ENCODE results near the gene SVIL.
"Not testable (repeated sequence)": the region's sequence is repeated elsewhere in the genome, so short reads cannot be mapped to it uniquely, and the experiment has no call there.

The SVIL gene

DNA sequence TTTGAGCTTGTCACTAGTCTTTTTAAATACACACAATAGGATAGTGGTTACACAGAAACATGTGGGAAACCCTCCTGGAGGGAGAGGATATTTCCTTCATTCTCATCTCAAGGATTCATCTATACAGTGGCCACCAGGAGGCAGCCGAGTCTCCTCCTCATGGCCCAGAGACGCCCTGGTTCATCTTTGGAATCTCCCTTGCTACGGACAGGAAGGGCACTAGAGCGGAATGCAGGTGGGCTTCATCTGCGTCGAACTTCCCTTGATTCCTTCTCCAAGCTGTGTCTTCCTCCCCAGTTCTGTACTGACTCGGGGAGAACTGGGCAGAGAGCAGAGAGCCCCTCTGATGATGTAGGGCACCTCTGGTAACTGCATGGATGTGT is 146.9 kb downstream of the SVIL start:
- H3K36me3 ChIP-seq; H3K4me1 ChIP-seq; DNase-seq; H3K4me3 ChIP-seq (ENCODE audit: low read depth, low read length); H3K27me3 ChIP-seq; H3K9me3 ChIP-seq: not testable (repeated sequence)
- TF ChIP-seq, protein P1, sequence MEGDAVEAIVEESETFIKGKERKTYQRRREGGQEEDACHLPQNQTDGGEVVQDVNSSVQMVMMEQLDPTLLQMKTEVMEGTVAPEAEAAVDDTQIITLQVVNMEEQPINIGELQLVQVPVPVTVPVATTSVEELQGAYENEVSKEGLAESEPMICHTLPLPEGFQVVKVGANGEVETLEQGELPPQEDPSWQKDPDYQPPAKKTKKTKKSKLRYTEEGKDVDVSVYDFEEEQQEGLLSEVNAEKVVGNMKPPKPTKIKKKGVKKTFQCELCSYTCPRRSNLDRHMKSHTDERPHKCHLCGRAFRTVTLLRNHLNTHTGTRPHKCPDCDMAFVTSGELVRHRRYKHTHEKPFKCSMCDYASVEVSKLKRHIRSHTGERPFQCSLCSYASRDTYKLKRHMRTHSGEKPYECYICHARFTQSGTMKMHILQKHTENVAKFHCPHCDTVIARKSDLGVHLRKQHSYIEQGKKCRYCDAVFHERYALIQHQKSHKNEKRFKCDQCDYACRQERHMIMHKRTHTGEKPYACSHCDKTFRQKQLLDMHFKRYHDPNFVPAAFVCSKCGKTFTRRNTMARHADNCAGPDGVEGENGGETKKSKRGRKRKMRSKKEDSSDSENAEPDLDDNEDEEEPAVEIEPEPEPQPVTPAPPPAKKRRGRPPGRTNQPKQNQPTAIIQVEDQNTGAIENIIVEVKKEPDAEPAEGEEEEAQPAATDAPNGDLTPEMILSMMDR (IDR thresholded peaks at IDR 0.05; ENCODE audit: low read depth, low read length) = 0 out of 2 replicates have a peak, but pooled peaks have one; percentile 7

DNA sequence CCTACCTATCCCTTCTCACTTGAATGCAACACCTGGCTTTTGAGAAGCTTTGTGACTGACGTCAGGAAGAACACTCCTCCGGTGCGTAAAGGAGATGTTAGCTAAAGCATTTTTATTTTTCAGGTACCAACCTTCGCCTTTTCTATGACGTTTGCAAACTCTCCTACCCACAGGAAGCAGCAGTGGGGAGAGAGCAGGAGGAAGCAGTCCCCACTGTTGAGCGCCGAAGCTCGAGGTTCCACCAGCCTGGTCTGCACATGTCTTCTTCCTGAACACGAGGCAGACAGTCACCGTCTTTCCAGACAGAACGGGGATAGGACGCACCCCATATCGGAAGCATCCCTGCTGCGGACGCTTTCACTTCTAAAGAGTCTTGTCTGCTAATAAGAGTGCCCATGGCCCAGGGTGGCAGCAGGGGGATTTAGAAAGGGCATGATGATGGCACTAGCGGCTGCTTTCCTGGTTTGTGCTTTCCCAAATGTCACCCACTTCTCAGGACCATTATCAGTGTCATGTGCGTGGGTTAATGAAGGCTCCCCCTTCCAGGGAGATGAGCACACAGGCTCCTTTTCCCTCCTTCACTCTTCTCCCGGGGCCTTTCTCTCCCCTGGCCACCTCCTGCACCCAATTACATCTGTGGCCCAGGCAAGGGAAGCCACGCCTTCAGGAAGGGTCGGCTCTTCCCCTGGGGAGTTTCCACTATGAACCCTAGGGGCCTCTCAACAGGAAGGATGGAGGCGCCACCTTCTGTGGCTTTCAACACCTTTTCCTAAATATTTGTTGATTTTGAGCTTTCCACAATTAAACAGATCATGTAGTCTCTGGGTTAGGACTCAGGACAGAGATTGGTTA is 147.5 kb downstream of the SVIL start:
- not testable (repeated sequence) for H3K4me1 ChIP-seq; H3K4me3 ChIP-seq (ENCODE audit: low read depth, low read length); H3K36me3 ChIP-seq; H3K27me3 ChIP-seq; DNase-seq; H3K9me3 ChIP-seq

DNA sequence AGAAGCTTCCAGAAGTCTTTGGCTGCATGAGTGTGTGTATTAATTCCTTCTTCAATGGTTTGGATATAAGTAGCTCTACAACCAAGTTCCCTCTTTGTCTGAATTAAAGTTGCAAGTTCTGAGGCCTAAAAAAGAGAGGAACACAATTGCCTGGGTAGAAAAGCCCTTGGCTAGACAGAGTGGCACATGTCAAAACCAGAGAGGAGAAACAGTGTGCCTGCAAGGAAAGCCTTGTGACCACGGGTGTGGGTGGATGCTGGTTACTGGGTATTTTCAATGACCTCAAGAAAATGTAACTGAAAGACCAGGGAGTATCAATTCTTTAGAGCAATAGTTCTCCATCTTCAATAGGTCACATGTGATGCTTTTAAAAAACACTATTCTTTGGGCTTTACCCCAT is 148.3 kb downstream of the SVIL start:
- no peaks in the 10 kb centered on the region for H3K9me3 ChIP-seq
- TF ChIP-seq, protein P1 (IDR thresholded peaks at IDR 0.05; ENCODE audit: low read depth, low read length) = no peak

DNA sequence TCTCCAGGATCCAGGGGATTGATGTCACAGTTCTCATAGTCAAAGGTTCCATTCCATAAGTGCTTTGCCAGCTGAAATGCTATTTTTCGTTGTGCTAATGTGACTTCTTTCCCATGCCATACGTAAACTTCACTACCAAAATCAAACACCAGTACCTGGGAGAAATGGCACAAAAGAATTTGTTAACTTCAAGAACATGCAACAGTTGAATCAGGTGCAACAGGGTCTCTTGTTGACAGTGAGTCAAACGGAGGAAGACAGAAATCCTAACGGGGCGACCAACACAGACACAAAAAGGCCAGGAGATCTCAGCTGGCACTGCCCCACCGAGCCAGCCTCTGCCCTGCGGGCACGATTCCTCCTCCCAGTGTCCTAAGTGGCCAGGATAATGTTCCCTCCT is 150.1 kb downstream of the SVIL start:
- H3K4me1 ChIP-seq, DNase-seq: not testable (repeated sequence)

More for the DNA sequence above, 148.3 kb downstream of the SVIL start:
- no peak overlapping the region for H3K4me3 ChIP-seq (ENCODE audit: low read depth, low read length)
- H3K36me3 ChIP-seq = peaks cover 2% of the 10 kb centered on the region; the same call in 1 of the 2 replicates
- H3K4me1 ChIP-seq = no peaks in the 10 kb centered on the region
- DNase-seq = no peak
- no peaks in the 10 kb centered on the region for H3K27me3 ChIP-seq

DNA sequence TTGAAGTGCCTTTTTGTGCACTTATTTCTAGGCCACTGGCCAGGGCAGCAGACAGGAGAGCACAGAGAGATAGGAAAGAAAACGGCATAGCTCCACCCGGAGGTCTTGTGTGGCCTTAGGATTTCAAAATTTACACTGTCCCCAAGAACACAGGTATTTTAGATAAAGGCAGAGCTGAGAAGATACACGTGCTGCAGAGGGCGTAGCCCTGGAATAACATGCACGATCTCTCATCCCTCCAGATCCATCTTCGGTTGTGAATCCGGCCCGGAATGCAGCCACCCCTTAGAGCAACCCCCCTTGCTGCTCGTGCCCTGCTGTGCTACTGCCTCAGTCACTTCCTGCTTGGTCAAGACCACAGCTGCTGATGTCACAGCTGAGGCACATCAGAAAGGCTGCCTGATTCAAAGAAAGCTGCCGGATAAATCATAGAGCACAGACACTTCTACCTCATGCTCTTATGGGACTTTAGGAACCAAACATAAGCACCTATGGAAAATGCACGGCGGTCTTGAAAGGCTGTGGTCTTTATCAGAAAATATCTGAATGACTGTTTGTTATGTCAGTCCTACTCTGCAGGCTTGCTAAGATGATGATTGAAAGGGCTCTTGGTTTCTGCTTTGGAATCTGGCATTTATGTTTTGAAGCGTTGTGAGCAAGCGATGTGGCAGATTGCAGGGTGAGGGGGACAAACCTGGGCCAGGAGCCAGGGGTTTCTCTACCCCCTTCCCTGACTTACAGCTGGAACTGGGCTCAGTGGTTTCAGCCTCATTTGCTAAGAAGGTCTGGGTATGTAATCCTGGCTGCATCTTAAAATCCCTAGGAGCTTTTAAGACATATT is 152.0 kb downstream of the SVIL start:
- H3K36me3 ChIP-seq = peaks cover 5% of the 10 kb centered on the region

More for the DNA sequence above, 150.1 kb downstream of the SVIL start:
- not testable (repeated sequence) for H3K27me3 ChIP-seq; H3K9me3 ChIP-seq; H3K4me3 ChIP-seq (ENCODE audit: low read depth, low read length); H3K36me3 ChIP-seq

DNA sequence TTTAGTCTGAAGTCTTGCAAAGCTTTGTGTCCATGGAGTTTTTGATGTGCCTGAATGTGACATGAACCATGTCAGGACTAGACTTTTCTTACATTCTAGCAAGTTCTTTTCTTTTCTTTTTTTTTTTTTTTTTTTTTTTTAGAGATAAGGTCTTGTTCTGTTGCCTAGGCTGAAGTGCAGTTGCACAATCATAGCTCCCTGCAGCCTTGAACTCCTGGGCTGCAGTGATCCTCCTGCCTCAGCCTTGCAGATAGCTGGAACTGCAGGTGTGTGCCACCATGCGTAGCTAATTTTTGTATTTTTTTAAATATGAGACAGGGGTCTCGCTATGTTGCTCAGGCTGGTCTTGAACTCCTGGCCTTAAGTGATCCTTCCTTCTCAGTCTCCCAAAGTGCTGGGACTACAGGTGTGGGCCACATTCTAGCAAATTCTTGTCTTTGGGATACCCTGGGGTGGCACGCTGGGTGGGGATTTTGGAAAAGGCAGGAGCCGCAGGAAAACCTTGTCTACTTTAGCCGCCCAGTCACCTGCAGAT is 152.8 kb downstream of the SVIL start:
- Histone ChIP-seq H3K27me3 (no peaks in the 10 kb centered on the region), H3K4me3 (ENCODE audit: low read depth, low read length) (no peak overlapping the region), H3K4me1 (no peaks in the 10 kb centered on the region), H3K36me3 (peaks cover 5% of the 10 kb centered on the region), H3K9me3 (no peaks in the 10 kb centered on the region)
- TF ChIP-seq, protein P1 (IDR thresholded peaks at IDR 0.05; ENCODE audit: low read depth, low read length) = no peak
- no peak for DNase-seq

More for the DNA sequence above, 152.0 kb downstream of the SVIL start:
- Histone ChIP-seq H3K27me3 (no peaks in the 10 kb centered on the region), H3K4me3 (ENCODE audit: low read depth, low read length) (no peak overlapping the region), H3K9me3 (no peaks in the 10 kb centered on the region), H3K4me1 (no peaks in the 10 kb centered on the region)
- DNase-seq = no peak
- TF ChIP-seq, protein P1 (IDR thresholded peaks at IDR 0.05; ENCODE audit: low read depth, low read length) = 0 out of 2 replicates have a peak, but pooled peaks have one; percentile 19
